ENCODE measurements around the gene HSFY1. TPM values are rescaled to one million over a fixed set of nuclear protein-coding genes. Genes with fewer than 3 reads are reported as not detected.
"Not testable (repeated sequence)": the region's sequence is repeated elsewhere in the genome, so short reads cannot be mapped to it uniquely, and the experiment has no call there.

Gene HSFY1
- not detected for polyA plus RNA-seq

GRCh38 chrY:18546420-18546819 lies at the start of gene HSFY1:
HSFY1 (plus strand) TSS chrY:18546720; CDS start chrY:18546788, 68 bp downstream.
- not testable (repeated sequence) for H3K9me3 Mint-ChIP-seq; H3K27me3 Mint-ChIP-seq (ENCODE audit: low read depth in 3 of 3); H3K4me3 Mint-ChIP-seq; DNase-seq; H3K27ac Mint-ChIP-seq; H3K36me3 Mint-ChIP-seq; H3K4me1 Mint-ChIP-seq

- DNase-seq; H3K9me3 Mint-ChIP-seq; H3K4me1 Mint-ChIP-seq; H3K27ac Mint-ChIP-seq; H3K4me3 Mint-ChIP-seq; H3K27me3 Mint-ChIP-seq (ENCODE audit: low read depth in 3 of 3); H3K36me3 Mint-ChIP-seq: not testable (repeated sequence)
Observed at GRCh38 chrY:18504266-18504665, 42.3 kb upstream of the HSFY1 start.

GRCh38 chrY:18530995-18531655 lies 15.4 kb upstream of the HSFY1 start:
- H3K4me1 Mint-ChIP-seq; H3K27ac Mint-ChIP-seq; H3K27me3 Mint-ChIP-seq (ENCODE audit: low read depth in 3 of 3); H3K4me3 Mint-ChIP-seq; DNase-seq; H3K9me3 Mint-ChIP-seq; H3K36me3 Mint-ChIP-seq: not testable (repeated sequence)

GRCh38 chrY:18538952-18539351 lies 7.6 kb upstream of the HSFY1 start:
- H3K27me3 Mint-ChIP-seq (ENCODE audit: low read depth in 3 of 3); DNase-seq; H3K9me3 Mint-ChIP-seq; H3K36me3 Mint-ChIP-seq; H3K27ac Mint-ChIP-seq; H3K4me3 Mint-ChIP-seq; H3K4me1 Mint-ChIP-seq: not testable (repeated sequence)

GRCh38 chrY:18553132-18553531 lies 6.6 kb downstream of the HSFY1 start:
- not testable (repeated sequence) for H3K36me3 Mint-ChIP-seq; H3K27ac Mint-ChIP-seq; DNase-seq; H3K4me1 Mint-ChIP-seq; H3K9me3 Mint-ChIP-seq; H3K4me3 Mint-ChIP-seq; H3K27me3 Mint-ChIP-seq (ENCODE audit: low read depth in 3 of 3)

GRCh38 chrY:18565915-18566314 lies 19.4 kb downstream of the HSFY1 start:
- H3K4me1 Mint-ChIP-seq; H3K27me3 Mint-ChIP-seq (ENCODE audit: low read depth in 3 of 3); H3K4me3 Mint-ChIP-seq; DNase-seq; H3K9me3 Mint-ChIP-seq; H3K36me3 Mint-ChIP-seq; H3K27ac Mint-ChIP-seq: not testable (repeated sequence)

Other genes with a start within 250 kb of the HSFY1 start
- gene HSFY2, start 227.0 kb downstream of the HSFY1 start, polyA plus RNA-seq = not detected

All from immature natural killer cell (primary cell).